Endodermal cell (in vitro differentiated cells): ENCODE data around the gene SCUBE1. TPM values are rescaled to one million over a fixed set of nuclear protein-coding genes. Genes with fewer than 3 reads are reported as not detected.

Experiments
- DNase-seq: peaks from one replicate; pipeline ENCODE4 v3.0.0-alpha.2; 2017
- H3K27ac ChIP-seq: 2 replicates; pipeline ENCODE4 v1.5.1; 2013; ENCODE audit warnings: mild to moderate bottlenecking, low read depth, low read length, moderate library complexity
- H3K27me3 ChIP-seq: 2 replicates; pipeline ENCODE4 v1.6.1; 2013; ENCODE audit warnings: mild to moderate bottlenecking, low read length, moderate library complexity; ENCODE audit not compliant: insufficient read depth, control insufficient read depth, poor library complexity, severe bottlenecking
- H3K36me3 ChIP-seq: 2 replicates; pipeline ENCODE4 v1.7.0; 2013; ENCODE audit warnings: mild to moderate bottlenecking, low read length, moderate library complexity; ENCODE audit not compliant: control insufficient read depth, insufficient read depth
- H3K4me1 ChIP-seq: one replicate; pipeline ENCODE4 v1.7.0; 2013; ENCODE audit warnings: low read length; ENCODE audit not compliant: control insufficient read depth, insufficient read depth
- H3K4me3 ChIP-seq: 2 replicates; pipeline ENCODE4 v1.5.1; 2013; ENCODE audit warnings: mild to moderate bottlenecking, low read length, moderate library complexity
- H3K9ac ChIP-seq: 2 replicates; pipeline ENCODE4 v1.6.1; 2013; ENCODE audit warnings: mild to moderate bottlenecking, low read length, moderate library complexity; ENCODE audit not compliant: poor library complexity, severe bottlenecking; ENCODE audit errors: extremely low read depth
- H3K9me3 ChIP-seq: 2 replicates; pipeline ENCODE4 v1.6.1; 2013; ENCODE audit warnings: mild to moderate bottlenecking, low read length, moderate library complexity; ENCODE audit not compliant: control insufficient read depth
- H3K27ac Mint-ChIP-seq: 2 replicates; pipeline ENCODE4 v1.8.0; 2020; ENCODE audit warnings: mixed read lengths
- H3K27me3 Mint-ChIP-seq: 2 replicates; pipeline ENCODE4 v1.8.0; 2021; ENCODE audit warnings: mild to moderate bottlenecking, mixed read lengths; ENCODE audit not compliant: insufficient read depth
- H3K36me3 Mint-ChIP-seq: 2 replicates; pipeline ENCODE4 v1.8.0; 2020; ENCODE audit warnings: low read depth, mixed read lengths
- H3K4me1 Mint-ChIP-seq: 2 replicates; pipeline ENCODE4 v1.8.0; 2020; ENCODE audit warnings: mixed read lengths
- H3K4me3 Mint-ChIP-seq: 2 replicates; pipeline ENCODE4 v1.8.0; 2020; ENCODE audit warnings: mild to moderate bottlenecking, moderate library complexity, mixed read lengths
- H3K9me3 Mint-ChIP-seq: 2 replicates; pipeline ENCODE4 v1.8.0; 2020; ENCODE audit warnings: mild to moderate bottlenecking, mixed read lengths
- CTCF ChIP-seq: fragments of 200-600 bp; sonication (generic); conservative IDR thresholded peaks from 2 replicates; pipeline ENCODE4 v1.5.0; 2021; ENCODE audit warnings: antibody characterized with exemption, mild to moderate bottlenecking
- WGBS, 2 experiments: methylation state at CpG; one replicate each; pipeline versions ENCODE4 v1.1.5 to v1.1.7; 2013; ENCODE audit warnings: missing lambda C conversion rate in 2 of 2, mixed read lengths in 1 of 2; ENCODE audit not compliant: insufficient coverage in 1 of 2, insufficient read length in 1 of 2; 5-methylcytosine and 5-hydroxymethylcytosine counted together
- total RNA-seq, 2 donors: library from RNA; stranded (reverse); fragmentation: NEBNext Ultra II Directional in 1 of 2; extraction: Animal tissue kit (Norgen Biotek cat#: 25700) in 1 of 2; gene quantifications; 2 replicates in 1 of 2; 3 replicates in 1 of 2; pipeline ENCODE4 v1.2.1, GENCODE V29; 2021

The SCUBE1 gene
- total RNA-seq, 2 donors from 2014 or later, result 0.13 to 0.95 TPM

GRCh38 chr22:43317239-43317638, 25.9 kb downstream of the SCUBE1 start:
- no peak for TF ChIP-seq CTCF
- H3K9ac ChIP-seq, result no peak overlapping the region
- no peak for DNase-seq
- H3K36me3 ChIP-seq, result no peaks in the 10 kb centered on the region
- H3K27me3 ChIP-seq, result no peaks in the 10 kb centered on the region
- Mint-ChIP-seq H3K9me3 (no peaks in the 10 kb centered on the region), H3K27ac (no peak overlapping the region), H3K4me1 (peaks cover 26% of the 10 kb centered on the region), H3K36me3 (no peaks in the 10 kb centered on the region), H3K27me3 (peaks cover 77% of the 10 kb centered on the region), H3K4me3 (no peak overlapping the region)
- no peak overlapping the region for H3K4me3 ChIP-seq
- H3K27ac ChIP-seq, result no peak overlapping the region
- peaks cover 32% of the 10 kb centered on the region for H3K4me1 ChIP-seq
- no peaks in the 10 kb centered on the region for H3K9me3 ChIP-seq
- 70 to 85% methylated on average over 9 of the region's 9 CpGs for WGBS, 2 experiments

GRCh38 chr22:43315687-43316217, 27.4 kb downstream of the SCUBE1 start:
- Mint-ChIP-seq H3K36me3 (no peaks in the 10 kb centered on the region), H3K9me3 (no peaks in the 10 kb centered on the region), H3K4me3 (no peak overlapping the region), H3K27ac (no peak overlapping the region), H3K4me1 (peaks cover 26% of the 10 kb centered on the region), H3K27me3 (peaks cover 69% of the 10 kb centered on the region)
- no peaks in the 10 kb centered on the region for H3K9me3 ChIP-seq
- no peak for DNase-seq
- H3K9ac ChIP-seq, result no peak overlapping the region
- 80 to 82% methylated on average over 6 to 7 of the region's 9 CpGs for WGBS, 2 experiments
- no peak overlapping the region for H3K4me3 ChIP-seq
- H3K27ac ChIP-seq, result no peak overlapping the region
- no peaks in the 10 kb centered on the region for H3K36me3 ChIP-seq
- TF ChIP-seq CTCF, result no peak
- no peaks in the 10 kb centered on the region for H3K27me3 ChIP-seq
- H3K4me1 ChIP-seq, result peaks cover 31% of the 10 kb centered on the region

- no peaks in the 10 kb centered on the region for H3K27me3 ChIP-seq
- DNase-seq, result no peak
- no peak overlapping the region for H3K9ac ChIP-seq
- peaks cover 22% of the 10 kb centered on the region for H3K4me1 ChIP-seq
- H3K9me3 ChIP-seq, result no peaks in the 10 kb centered on the region
- 81 to 100% methylated on average over 1 to 5 of the region's 5 CpGs for WGBS, 2 experiments
- H3K27me3 Mint-ChIP-seq, result peaks cover 58% of the 10 kb centered on the region
- H3K27ac Mint-ChIP-seq, result no peak overlapping the region
- H3K4me3 ChIP-seq, result no peak overlapping the region
- no peak overlapping the region for H3K27ac ChIP-seq
- H3K36me3 Mint-ChIP-seq, result no peaks in the 10 kb centered on the region
- H3K9me3 Mint-ChIP-seq, result no peaks in the 10 kb centered on the region
- H3K4me3 Mint-ChIP-seq, result no peak overlapping the region
- H3K4me1 Mint-ChIP-seq, result peaks cover 26% of the 10 kb centered on the region
- H3K36me3 ChIP-seq, result no peaks in the 10 kb centered on the region
- TF ChIP-seq CTCF, result no peak
Observed at GRCh38 chr22:43314611-43315010, 28.6 kb downstream of the SCUBE1 start.
